Peyer's patch (tissue), 4 donors: ENCODE results near the gene OSCP1.

ENCODE experiments used
- POLR2A ChIP-seq, 2 donors: fragments of 450-650 bp; IDR thresholded peaks; one replicate each; pipeline ENCODE4 v1.5.1; 2017; ENCODE audit warnings: antibody characterized with exemption in 2 of 2, mild to moderate bottlenecking in 2 of 2, moderate library complexity in 2 of 2
- TF ChIP-seq, protein P1 (sequence below), 6 experiments: fragments of 450-650 bp in 4 of 6; fragments of 200-600 bp in 2 of 6; sonication (generic) in 1 of 6; IDR thresholded peaks; one replicate each; pipeline ENCODE4 v1.5.1; 2017 to 2019; ENCODE audit warnings: antibody characterized with exemption in 6 of 6, mild to moderate bottlenecking in 3 of 6, moderate library complexity in 1 of 6

DNA sequence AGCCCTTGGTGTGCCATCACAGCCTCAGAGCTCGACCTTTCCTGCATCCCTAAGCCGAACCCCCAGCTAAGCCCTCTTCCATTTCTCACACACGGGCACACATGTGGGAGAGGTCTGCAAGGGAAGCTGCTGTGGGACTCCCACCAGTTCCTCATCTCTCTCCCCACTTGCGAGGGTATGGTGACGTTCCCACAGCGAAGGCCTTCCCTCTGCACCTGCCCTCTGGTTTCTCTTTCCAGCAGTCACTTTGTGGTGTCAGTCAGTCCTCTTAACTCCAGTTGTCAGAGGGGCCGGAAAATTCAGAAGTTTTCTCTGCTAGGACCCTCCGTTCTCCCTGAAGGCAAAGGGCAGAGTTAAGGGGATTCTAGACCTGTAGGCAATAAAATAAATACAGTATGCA lies 59.0 kb downstream of the OSCP1 start:
- TF ChIP-seq, protein P1, sequence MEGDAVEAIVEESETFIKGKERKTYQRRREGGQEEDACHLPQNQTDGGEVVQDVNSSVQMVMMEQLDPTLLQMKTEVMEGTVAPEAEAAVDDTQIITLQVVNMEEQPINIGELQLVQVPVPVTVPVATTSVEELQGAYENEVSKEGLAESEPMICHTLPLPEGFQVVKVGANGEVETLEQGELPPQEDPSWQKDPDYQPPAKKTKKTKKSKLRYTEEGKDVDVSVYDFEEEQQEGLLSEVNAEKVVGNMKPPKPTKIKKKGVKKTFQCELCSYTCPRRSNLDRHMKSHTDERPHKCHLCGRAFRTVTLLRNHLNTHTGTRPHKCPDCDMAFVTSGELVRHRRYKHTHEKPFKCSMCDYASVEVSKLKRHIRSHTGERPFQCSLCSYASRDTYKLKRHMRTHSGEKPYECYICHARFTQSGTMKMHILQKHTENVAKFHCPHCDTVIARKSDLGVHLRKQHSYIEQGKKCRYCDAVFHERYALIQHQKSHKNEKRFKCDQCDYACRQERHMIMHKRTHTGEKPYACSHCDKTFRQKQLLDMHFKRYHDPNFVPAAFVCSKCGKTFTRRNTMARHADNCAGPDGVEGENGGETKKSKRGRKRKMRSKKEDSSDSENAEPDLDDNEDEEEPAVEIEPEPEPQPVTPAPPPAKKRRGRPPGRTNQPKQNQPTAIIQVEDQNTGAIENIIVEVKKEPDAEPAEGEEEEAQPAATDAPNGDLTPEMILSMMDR (IDR thresholded peaks at IDR 0.05): no peak
- no peak for TF ChIP-seq POLR2A (IDR thresholded peaks at IDR 0.05)
